Naive thymus-derived CD8-positive, alpha-beta T cell (primary cell): Measurements from ENCODE around the gene DPP9. TPM values are rescaled to one million over a fixed set of nuclear protein-coding genes. Genes with fewer than 3 reads are reported as not detected.

ENCODE experiments used
- ATAC-seq, 2 donors: fragments of 150-1000 bp; cut with Tn5 transposase in 1 of 2; sonication (Bioruptor Pico), chemical (Tn5 transposase) in 1 of 2; 1 replicate in 1 of 2; 2 replicates in 1 of 2; pipeline ENCODE4 v1.10.0; 2021; ENCODE audit warnings: mild to moderate bottlenecking in 2 of 2, moderate library complexity in 2 of 2
- POLR2A ChIA-PET: fragments of 350-600 bp; sonication (Branson Sonifier 250); formaldehyde crosslinking; loops from one replicate; lab custom pipeline; 2021; ENCODE audit warnings: antibody characterized with exemption; lab: Charles Lee
- DNase-seq, 10 donors: peaks; one replicate each; pipeline versions ENCODE4 v3.0.0 to v3.0.0-alpha.2; 2020 to 2022
- H3K27ac Mint-ChIP-seq, 10 donors: one replicate each; pipeline ENCODE4 v1.8.0; 2020 to 2022; ENCODE audit warnings: mild to moderate bottlenecking in 10 of 10, mixed read lengths in 10 of 10, moderate library complexity in 4 of 10, inconsistent platforms in 1 of 10
- H3K27me3 Mint-ChIP-seq, 5 donors: one replicate each; pipeline ENCODE4 v1.8.0; 2021 to 2022; ENCODE audit warnings: mixed read lengths in 5 of 5
- H3K36me3 Mint-ChIP-seq, 3 donors: one replicate each; pipeline ENCODE4 v1.8.0; 2020 to 2022; ENCODE audit warnings: mixed read lengths in 3 of 3, mild to moderate bottlenecking in 2 of 3, inconsistent platforms in 1 of 3
- H3K4me1 Mint-ChIP-seq, 4 donors: one replicate each; pipeline ENCODE4 v1.8.0; 2021 to 2022; ENCODE audit warnings: mixed read lengths in 4 of 4
- H3K4me3 Mint-ChIP-seq, 10 donors: one replicate each; pipeline ENCODE4 v1.8.0; 2020 to 2022; ENCODE audit warnings: mild to moderate bottlenecking in 10 of 10, mixed read lengths in 10 of 10, moderate library complexity in 6 of 10, inconsistent platforms in 1 of 10
- H3K9me3 Mint-ChIP-seq, 9 donors: one replicate each; pipeline ENCODE4 v1.8.0; 2020 to 2022; ENCODE audit warnings: mixed read lengths in 9 of 9, mild to moderate bottlenecking in 3 of 9, inconsistent platforms in 1 of 9, moderate library complexity in 1 of 9
- polyA plus RNA-seq, 3 donors: library from polyadenylated mRNA; unstranded; fragments of 300-500 nt; fragmentation: Illumina TruSeq; gene quantifications; one replicate each; pipeline ENCODE4 v1.2.3, GENCODE V29; 2021
- total RNA-seq, 8 experiments: library from RNA in 2 of 8; stranded (reverse) in 2 of 8; gene quantifications; one replicate each; pipeline ENCODE4 v1.2.3 and lab custom pipeline; 2021 to 2026

Gene DPP9
- total and polyA plus RNA-seq, 5 experiments from 2014 or later: 16.1 to 86.6 (median 30.6) TPM

- no peaks in the 10 kb centered on the region for H3K9me3 Mint-ChIP-seq
- ATAC-seq: no peak
- peaks cover 4 to 11% (median 5%) of the 10 kb centered on the region in 4 donors for H3K4me1 Mint-ChIP-seq
- no peak overlapping the region for H3K4me3 Mint-ChIP-seq
- DNase-seq: no peak
- H3K27me3 Mint-ChIP-seq: no peaks in the 10 kb centered on the region
- no peak overlapping the region for H3K27ac Mint-ChIP-seq
- peaks cover 0 to 62% (median 11%) of the 10 kb centered on the region in 3 donors for H3K36me3 Mint-ChIP-seq
- POLR2A ChIA-PET: no interaction called here
These were observed 18.1 kb downstream of the DPP9 start for GRCh38 chr19:4705413-4706131.

- POLR2A ChIA-PET: no interaction called here
- no peak for DNase-seq
- Mint-ChIP-seq H3K36me3 (peaks cover 0 to 65% (median 11%) of the 10 kb centered on the region in 3 donors), H3K4me3 (no peak overlapping the region), H3K9me3 (no peaks in the 10 kb centered on the region), H3K27me3 (no peaks in the 10 kb centered on the region), H3K4me1 (peaks cover 2 to 7% (median 3%) of the 10 kb centered on the region in 4 donors), H3K27ac (no peak overlapping the region)
- ATAC-seq: no peak
These were observed 19.3 kb downstream of the DPP9 start for GRCh38 chr19:4704317-4704673.

GRCh38 chr19:4703671-4704316 lies 19.8 kb downstream of the DPP9 start:
- Mint-ChIP-seq H3K36me3 (peaks cover 0 to 66% (median 11%) of the 10 kb centered on the region in 3 donors), H3K27ac (peak overlapping the region in 1 of 10 donors; percentile 67), H3K9me3 (no peaks in the 10 kb centered on the region), H3K4me3 (no peak overlapping the region), H3K27me3 (no peaks in the 10 kb centered on the region), H3K4me1 (peaks cover 0 to 4% (median 0%) of the 10 kb centered on the region in 4 donors)
- no peak for ATAC-seq
- POLR2A ChIA-PET: no interaction called here
- DNase-seq: no peak

GRCh38 chr19:4702764-4703163 lies 20.9 kb downstream of the DPP9 start:
- ATAC-seq (no peak), DNase-seq (no peak)
- Mint-ChIP-seq H3K9me3 (no peaks in the 10 kb centered on the region), H3K4me1 (no peaks in the 10 kb centered on the region), H3K36me3 (peaks cover 0 to 66% (median 11%) of the 10 kb centered on the region in 3 donors), H3K4me3 (no peak overlapping the region), H3K27ac (peak overlapping the region in 1 of 10 donors; percentile 67), H3K27me3 (no peaks in the 10 kb centered on the region)
- POLR2A ChIA-PET: no interaction called here

GRCh38 chr19:4701557-4701956 lies 22.1 kb downstream of the DPP9 start:
- no peaks in the 10 kb centered on the region for H3K4me1 Mint-ChIP-seq
- POLR2A ChIA-PET: no interaction called here
- no peak for ATAC-seq
- no peak for DNase-seq
- no peak overlapping the region for H3K27ac Mint-ChIP-seq
- H3K9me3 Mint-ChIP-seq: no peaks in the 10 kb centered on the region
- peaks cover 0 to 77% (median 14%) of the 10 kb centered on the region in 3 donors for H3K36me3 Mint-ChIP-seq
- H3K4me3 Mint-ChIP-seq: no peak overlapping the region
- no peaks in the 10 kb centered on the region for H3K27me3 Mint-ChIP-seq

- H3K4me3 Mint-ChIP-seq: no peak overlapping the region
- H3K36me3 Mint-ChIP-seq: peaks cover 0 to 85% (median 14%) of the 10 kb centered on the region in 3 donors
- H3K27ac Mint-ChIP-seq: no peak overlapping the region
- no peaks in the 10 kb centered on the region for H3K4me1 Mint-ChIP-seq
- no peaks in the 10 kb centered on the region for H3K9me3 Mint-ChIP-seq
- ATAC-seq: no peak
- H3K27me3 Mint-ChIP-seq: no peaks in the 10 kb centered on the region
- no peak for DNase-seq
- POLR2A ChIA-PET: no interaction called here
These were observed 23.0 kb downstream of the DPP9 start for GRCh38 chr19:4700693-4700970.

- POLR2A ChIA-PET: interaction anchor here (0.8 kb wide), 1 partner anchor 15 kb away, joined by 3 read pairs; no protein-coding TSS in a partner anchor
- Mint-ChIP-seq H3K4me3 (no peak overlapping the region), H3K27me3 (no peaks in the 10 kb centered on the region), H3K4me1 (no peaks in the 10 kb centered on the region), H3K36me3 (peaks cover 0 to 86% (median 14%) of the 10 kb centered on the region in 3 donors), H3K27ac (no peak overlapping the region), H3K9me3 (no peaks in the 10 kb centered on the region)
- DNase-seq: no peak
- no peak for ATAC-seq
These were observed 23.6 kb downstream of the DPP9 start for GRCh38 chr19:4699826-4700692.

- H3K4me1 Mint-ChIP-seq: peaks cover 0 to 4% (median 0%) of the 10 kb centered on the region in 4 donors
These were observed 26.3 kb downstream of the DPP9 start for GRCh38 chr19:4697304-4697703.

GRCh38 chr19:4695224-4695731 lies 28.4 kb downstream of the DPP9 start:
- no peaks in the 10 kb centered on the region for H3K27me3 Mint-ChIP-seq
- H3K4me1 Mint-ChIP-seq: peaks cover 0 to 6% (median 0%) of the 10 kb centered on the region in 4 donors

More at GRCh38 chr19:4697304-4697703, 26.3 kb downstream of the DPP9 start:
- POLR2A ChIA-PET: no interaction called here
- H3K4me3 Mint-ChIP-seq: no peak overlapping the region
- peaks cover 0 to 88% (median 21%) of the 10 kb centered on the region in 3 donors for H3K36me3 Mint-ChIP-seq
- peak overlapping the region in 1 of 10 donors; percentile 33 for H3K27ac Mint-ChIP-seq
- DNase-seq (no peak), ATAC-seq (no peak)
- H3K9me3 Mint-ChIP-seq: no peaks in the 10 kb centered on the region
- H3K27me3 Mint-ChIP-seq: no peaks in the 10 kb centered on the region

GRCh38 chr19:4694211-4694987 lies 29.2 kb downstream of the DPP9 start:
- Mint-ChIP-seq H3K27me3 (no peaks in the 10 kb centered on the region), H3K4me3 (peak overlapping the region in 1 of 10 donors; percentile 43), H3K36me3 (peaks cover 0 to 80% (median 17%) of the 10 kb centered on the region in 3 donors), H3K4me1 (peaks cover 0 to 6% (median 0%) of the 10 kb centered on the region in 4 donors), H3K9me3 (no peaks in the 10 kb centered on the region), H3K27ac (peak overlapping the region in 2 of 10 donors; percentile 14 to 24)
- DNase-seq (no peak), ATAC-seq (no peak)
- POLR2A ChIA-PET: no interaction called here

More at GRCh38 chr19:4695224-4695731, 28.4 kb downstream of the DPP9 start:
- H3K27ac Mint-ChIP-seq: no peak overlapping the region
- H3K4me3 Mint-ChIP-seq: no peak overlapping the region
- peaks cover 0 to 84% (median 17%) of the 10 kb centered on the region in 3 donors for H3K36me3 Mint-ChIP-seq
- DNase-seq (no peak), ATAC-seq (no peak)
- H3K9me3 Mint-ChIP-seq: no peaks in the 10 kb centered on the region
- POLR2A ChIA-PET: interaction anchor here (0.6 kb wide), 1 partner anchor 365 kb away, joined by 7 read pairs; no protein-coding TSS in a partner anchor

GRCh38 chr19:4693471-4694121 lies 30.0 kb downstream of the DPP9 start:
- H3K4me1 Mint-ChIP-seq: peaks cover 0 to 6% (median 0%) of the 10 kb centered on the region in 4 donors
- POLR2A ChIA-PET: no interaction called here
- ATAC-seq (no peak), DNase-seq (no peak)
- no peak overlapping the region for H3K4me3 Mint-ChIP-seq
- H3K27me3 Mint-ChIP-seq: no peaks in the 10 kb centered on the region
- H3K9me3 Mint-ChIP-seq: no peaks in the 10 kb centered on the region
- H3K36me3 Mint-ChIP-seq: peaks cover 0 to 73% (median 17%) of the 10 kb centered on the region in 3 donors
- no peak overlapping the region for H3K27ac Mint-ChIP-seq

- POLR2A ChIA-PET: no interaction called here
- Mint-ChIP-seq H3K36me3 (peaks cover 0 to 73% (median 19%) of the 10 kb centered on the region in 3 donors), H3K4me3 (no peak overlapping the region), H3K27ac (no peak overlapping the region), H3K4me1 (peaks cover 0 to 6% (median 0%) of the 10 kb centered on the region in 4 donors), H3K9me3 (no peaks in the 10 kb centered on the region), H3K27me3 (no peaks in the 10 kb centered on the region)
- no peak for ATAC-seq
- DNase-seq: no peak
These were observed 30.6 kb downstream of the DPP9 start for GRCh38 chr19:4693078-4693350.
